Measurements from ENCODE around the gene MTA3. TPM values are rescaled to one million over a fixed set of nuclear protein-coding genes. Genes with fewer than 3 reads are reported as not detected.

The MTA3 gene
- total RNA-seq, 6 experiments from 2014 or later: 6.3 to 13.0 (median 11.4) TPM

GRCh38 chr2:42651057-42651456 is 82.6 kb downstream of the MTA3 start:
- no peaks in the 10 kb centered on the region for H3K4me1 ChIP-seq
- ATAC-seq: no peak
- no peak overlapping the region for H3K4me3 ChIP-seq
- intact Hi-C loops (cut with DNase I): no loop called here
- no peak overlapping the region for H3K27ac ChIP-seq
- TF ChIP-seq POLR2A (IDR thresholded peaks at IDR 0.05): no peak
- TF ChIP-seq, protein P1, sequence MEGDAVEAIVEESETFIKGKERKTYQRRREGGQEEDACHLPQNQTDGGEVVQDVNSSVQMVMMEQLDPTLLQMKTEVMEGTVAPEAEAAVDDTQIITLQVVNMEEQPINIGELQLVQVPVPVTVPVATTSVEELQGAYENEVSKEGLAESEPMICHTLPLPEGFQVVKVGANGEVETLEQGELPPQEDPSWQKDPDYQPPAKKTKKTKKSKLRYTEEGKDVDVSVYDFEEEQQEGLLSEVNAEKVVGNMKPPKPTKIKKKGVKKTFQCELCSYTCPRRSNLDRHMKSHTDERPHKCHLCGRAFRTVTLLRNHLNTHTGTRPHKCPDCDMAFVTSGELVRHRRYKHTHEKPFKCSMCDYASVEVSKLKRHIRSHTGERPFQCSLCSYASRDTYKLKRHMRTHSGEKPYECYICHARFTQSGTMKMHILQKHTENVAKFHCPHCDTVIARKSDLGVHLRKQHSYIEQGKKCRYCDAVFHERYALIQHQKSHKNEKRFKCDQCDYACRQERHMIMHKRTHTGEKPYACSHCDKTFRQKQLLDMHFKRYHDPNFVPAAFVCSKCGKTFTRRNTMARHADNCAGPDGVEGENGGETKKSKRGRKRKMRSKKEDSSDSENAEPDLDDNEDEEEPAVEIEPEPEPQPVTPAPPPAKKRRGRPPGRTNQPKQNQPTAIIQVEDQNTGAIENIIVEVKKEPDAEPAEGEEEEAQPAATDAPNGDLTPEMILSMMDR (IDR thresholded peaks at IDR 0.05): no peak
- no peak for DNase-seq
- no peaks in the 10 kb centered on the region for H3K36me3 ChIP-seq
- WGBS (ENCODE audit: insufficient coverage, low coverage, low lambda C conversion rate, missing lambda C conversion rate): 100% methylated on average over 1 of the region's 1 CpG
- no peaks in the 10 kb centered on the region for H3K27me3 ChIP-seq
- no peaks in the 10 kb centered on the region for H3K9me3 ChIP-seq

- Histone ChIP-seq H3K4me3 (no peak overlapping the region), H3K9me3 (no peaks in the 10 kb centered on the region), H3K4me1 (no peaks in the 10 kb centered on the region), H3K27me3 (no peaks in the 10 kb centered on the region), H3K27ac (no peak overlapping the region), H3K36me3 (no peaks in the 10 kb centered on the region)
- ATAC-seq: no peak
- 87% methylated on average over 6 of the region's 6 CpGs for WGBS (ENCODE audit: insufficient coverage, low coverage, low lambda C conversion rate, missing lambda C conversion rate)
- intact Hi-C loops (cut with DNase I): no loop called here
- TF ChIP-seq POLR2A (IDR thresholded peaks at IDR 0.05): no peak
- TF ChIP-seq, protein P1 (IDR thresholded peaks at IDR 0.05): no peak
- no peak for DNase-seq
These were observed 83.7 kb downstream of the MTA3 start for GRCh38 chr2:42652086-42652485.

- H3K27ac ChIP-seq: no peak overlapping the region
- intact Hi-C loops (cut with DNase I): no loop called here
- no peaks in the 10 kb centered on the region for H3K36me3 ChIP-seq
- H3K9me3 ChIP-seq: no peaks in the 10 kb centered on the region
- no peaks in the 10 kb centered on the region for H3K4me1 ChIP-seq
- DNase-seq: no peak
- H3K4me3 ChIP-seq: no peak overlapping the region
- no peaks in the 10 kb centered on the region for H3K27me3 ChIP-seq
- TF ChIP-seq POLR2A (IDR thresholded peaks at IDR 0.05): no peak
- TF ChIP-seq, protein P1 (IDR thresholded peaks at IDR 0.05): no peak
- WGBS (ENCODE audit: insufficient coverage, low coverage, low lambda C conversion rate, missing lambda C conversion rate): 79% methylated on average over 5 of the region's 5 CpGs
- no peak for ATAC-seq
These were observed 84.6 kb downstream of the MTA3 start for GRCh38 chr2:42653039-42653438.

GRCh38 chr2:42653908-42654445 is 85.5 kb downstream of the MTA3 start:
- DNase-seq (no peak), ATAC-seq (no peak)
- H3K4me1 ChIP-seq: no peaks in the 10 kb centered on the region
- 100% methylated on average over 1 of the region's 2 CpGs for WGBS (ENCODE audit: insufficient coverage, low coverage, low lambda C conversion rate, missing lambda C conversion rate)
- H3K27ac ChIP-seq: no peak overlapping the region
- no peaks in the 10 kb centered on the region for H3K36me3 ChIP-seq
- no peaks in the 10 kb centered on the region for H3K9me3 ChIP-seq
- no peaks in the 10 kb centered on the region for H3K27me3 ChIP-seq
- TF ChIP-seq, protein P1 (IDR thresholded peaks at IDR 0.05): no peak
- TF ChIP-seq POLR2A (IDR thresholded peaks at IDR 0.05): no peak
- H3K4me3 ChIP-seq: no peak overlapping the region
- intact Hi-C loops (cut with DNase I): no loop called here

DNA sequence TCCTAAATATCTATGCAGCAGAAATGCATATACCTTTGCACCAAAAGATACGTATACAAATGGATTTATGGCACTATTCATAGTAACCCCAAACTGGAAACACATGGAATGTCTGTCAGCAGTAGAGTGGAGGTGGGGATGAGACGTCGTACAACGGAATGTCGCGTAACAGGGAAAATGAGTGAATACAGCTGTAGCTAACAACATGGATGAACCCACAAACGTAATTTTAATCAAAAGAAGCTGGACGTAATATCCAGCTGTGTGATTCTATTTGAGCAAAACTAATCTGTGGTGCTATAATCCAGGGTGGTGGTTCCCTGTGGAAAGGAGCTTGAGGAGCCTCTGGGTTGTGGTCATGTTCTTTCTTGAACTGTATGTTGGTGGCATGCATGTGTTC is 89.9 kb downstream of the MTA3 start:
- DNase-seq: no peak
- H3K4me3 ChIP-seq: no peak overlapping the region
- intact Hi-C loops (cut with DNase I): no loop called here
- ATAC-seq: no peak
- no peaks in the 10 kb centered on the region for H3K9me3 ChIP-seq
- no peak for TF ChIP-seq POLR2A (IDR thresholded peaks at IDR 0.05)
- TF ChIP-seq, protein P1 (IDR thresholded peaks at IDR 0.05): no peak
- no peaks in the 10 kb centered on the region for H3K36me3 ChIP-seq
- no peaks in the 10 kb centered on the region for H3K27me3 ChIP-seq
- no peak overlapping the region for H3K27ac ChIP-seq
- WGBS (ENCODE audit: insufficient coverage, low coverage, low lambda C conversion rate, missing lambda C conversion rate): 77% methylated on average over 8 of the region's 8 CpGs
- H3K4me1 ChIP-seq: no peaks in the 10 kb centered on the region
